PC-3 (cell line): Measurements from ENCODE around the gene EPHA10. TPM values are rescaled to one million over a fixed set of nuclear protein-coding genes. Genes with fewer than 3 reads are reported as not detected.
A peak's percentile ranks its signal among the peaks of the same experiment; 100 is the strongest.

Source experiments
- ATAC-seq: fragments of 200-7000 bp; cut with Tn5 transposase; 2 replicates; pipeline ENCODE4 v1.9.1; 2020; ENCODE audit warnings: mild to moderate bottlenecking, moderate library complexity
- BruUV-seq: library from RNA; stranded (reverse); fragments of 400-500 nt; replicated peaks from 2 replicates; lab custom pipeline; 2021; lab: Mats Ljungman, UMichigan
- CTCF ChIA-PET: fragments of 300-600 bp; sonication (Branson Sonifier 250); formaldehyde crosslinking; loops from one replicate; lab custom pipeline; 2022; ENCODE audit warnings: antibody characterized with exemption; lab: Charles Lee
- POLR2A ChIA-PET: fragments of 300-600 bp; sonication (Branson Sonifier 250); formaldehyde crosslinking; loops from one replicate; lab custom pipeline; 2022; ENCODE audit warnings: antibody characterized with exemption; ENCODE audit not compliant: unreplicated experiment; lab: Charles Lee
- DNase-seq: peaks from one replicate; pipeline ENCODE4 v3.0.0-alpha.2; 2015
- H2AFZ ChIP-seq: fragments of 300-600 bp; sonication (generic); 2 replicates; pipeline ENCODE4 v1.6.0; 2016; ENCODE audit warnings: antibody characterized with exemption, low read length
- H3F3A ChIP-seq: fragments of 300-600 bp; sonication (generic); one replicate; pipeline ENCODE4 v1.6.0; 2017; ENCODE audit warnings: antibody characterized with exemption, low read length, control low read depth, mild to moderate bottlenecking; ENCODE audit not compliant: unreplicated experiment
- H3K27ac ChIP-seq: fragments of 300-600 bp; sonication (generic); 2 replicates; pipeline ENCODE4 v1.5.1; 2016; ENCODE audit warnings: mild to moderate bottlenecking, low read length
- H3K27me3 ChIP-seq: fragments of 300-600 bp; sonication (generic); 2 replicates; pipeline ENCODE4 v1.6.1; 2016; ENCODE audit warnings: low read length, mixed read lengths
- H3K36me3 ChIP-seq: fragments of 300-600 bp; sonication (generic); 2 replicates; pipeline ENCODE4 v1.6.1; 2016; ENCODE audit warnings: low read depth, mixed run types, low read length, mixed read lengths
- H3K4me1 ChIP-seq: fragments of 300-600 bp; sonication (generic); 2 replicates; pipeline ENCODE4 v1.5.1; 2016; ENCODE audit warnings: low read length; ENCODE audit not compliant: insufficient read depth
- H3K4me2 ChIP-seq: fragments of 300-600 bp; sonication (generic); 2 replicates; pipeline ENCODE4 v1.6.0; 2016; ENCODE audit warnings: low read length
- H3K4me3 ChIP-seq: fragments of 300-600 bp; sonication (generic); 2 replicates; pipeline ENCODE4 v1.5.1; 2016; ENCODE audit warnings: mild to moderate bottlenecking, low read length, mixed read lengths
- H3K79me2 ChIP-seq: fragments of 300-600 bp; sonication (generic); 2 replicates; pipeline ENCODE4 v1.6.1; 2017; ENCODE audit warnings: low read length, mixed read lengths
- H3K9ac ChIP-seq: fragments of 300-600 bp; sonication (generic); 2 replicates; pipeline ENCODE4 v1.6.0; 2016; ENCODE audit warnings: mild to moderate bottlenecking, low read length
- H3K9me2 ChIP-seq: fragments of 300-600 bp; sonication (generic); replicated peaks from 2 replicates; pipeline ENCODE4 v1.6.1; 2016; ENCODE audit warnings: mixed run types, low read length, mixed read lengths
- H3K9me3 ChIP-seq: fragments of 300-600 bp; sonication (generic); 2 replicates; pipeline ENCODE4 v1.6.1; 2016; ENCODE audit warnings: low read length, mixed read lengths
- H4K20me1 ChIP-seq: fragments of 300-600 bp; sonication (generic); 2 replicates; pipeline ENCODE4 v1.6.1; 2016; ENCODE audit warnings: low read length, mixed read lengths
- CTCF ChIP-seq: fragments of 300-600 bp; sonication (generic); conservative IDR thresholded peaks from 2 replicates; pipeline ENCODE4 v1.5.1; 2017; ENCODE audit warnings: antibody characterized with exemption, low read depth, mild to moderate bottlenecking, low read length
- EZH2 ChIP-seq: fragments of 300-600 bp; sonication (generic); IDR thresholded peaks from one replicate; pipeline ENCODE4 v1.6.1; 2017; ENCODE audit warnings: antibody characterized with exemption, mild to moderate bottlenecking, low read length; ENCODE audit not compliant: unreplicated experiment
- EZH2phosphoT487 ChIP-seq: fragments of 300-600 bp; sonication (generic); IDR thresholded peaks from 2 replicates; pipeline ENCODE4 v1.6.1; 2018; ENCODE audit warnings: mild to moderate bottlenecking, antibody characterized with exemption, low read length, borderline replicate concordance
- intact Hi-C: fragments of 100-400 bp; cut with micrococcal nuclease; formaldehyde crosslinking; loops from 2 replicates; pipeline ENCODE4 v1.9.0; 2023
- total RNA-seq: library from RNA; depleted of rRNA; stranded (reverse); fragments of >200 nt; gene quantifications from 2 replicates; pipeline ENCODE4 v1.2.3, GENCODE V29; 2014

The EPHA10 gene
- total RNA-seq, 1 experiment from 2014 or later, result 3.5 TPM

GRCh38 chr1:37697737-37698136 lies 67.2 kb downstream of the EPHA10 start:
- TF ChIP-seq EZH2 (no peak), EZH2phosphoT487 (no peak), CTCF (no peak)
- H3K4me1 ChIP-seq, result peaks cover 10% of the 10 kb centered on the region; the same call in 1 of the 2 replicates
- H4K20me1 ChIP-seq, result 0 out of 2 replicates have a peak, but pooled peaks cover 3% of the 10 kb centered on the region
- H3K27me3 ChIP-seq, result no peaks in the 10 kb centered on the region
- ChIA-PET CTCF (no interaction called here), POLR2A (no interaction called here)
- H3K36me3 ChIP-seq, result peaks cover 71% of the 10 kb centered on the region
- H3K9me3 ChIP-seq, result no peaks in the 10 kb centered on the region
- H3K27ac ChIP-seq, result no peak overlapping the region
- no peak overlapping the region for H3K4me3 ChIP-seq
- no peak overlapping the region for H3K9ac ChIP-seq
- no peaks in the 10 kb centered on the region for H3F3A ChIP-seq
- no peaks in the 10 kb centered on the region for H3K9me2 ChIP-seq
- H2AFZ ChIP-seq, result no peak overlapping the region
- intact Hi-C loops, result no loop called here
- H3K4me2 ChIP-seq, result no peak overlapping the region
- H3K79me2 ChIP-seq, result peaks cover 49% of the 10 kb centered on the region
- ATAC-seq (no peak), DNase-seq (no peak)
- BruUV-seq, result no TSS peak

GRCh38 chr1:37697090-37697489 lies 67.8 kb downstream of the EPHA10 start:
- Histone ChIP-seq H3K4me1 (peaks cover 10% of the 10 kb centered on the region; the same call in 1 of the 2 replicates), H3K36me3 (peaks cover 67% of the 10 kb centered on the region), H3F3A (no peaks in the 10 kb centered on the region), H3K27ac (no peak overlapping the region), H3K9me3 (no peaks in the 10 kb centered on the region), H3K9me2 (no peaks in the 10 kb centered on the region), H3K9ac (no peak overlapping the region), H3K27me3 (no peaks in the 10 kb centered on the region), H4K20me1 (0 out of 2 replicates have a peak, but pooled peaks cover 3% of the 10 kb centered on the region), H3K4me2 (no peak overlapping the region), H3K4me3 (no peak overlapping the region), H2AFZ (no peak overlapping the region), H3K79me2 (peaks cover 54% of the 10 kb centered on the region)
- ChIA-PET CTCF (no interaction called here), POLR2A (no interaction called here)
- DNase-seq, result no peak
- no peak for ATAC-seq
- TF ChIP-seq EZH2phosphoT487, result no peak
- TF ChIP-seq EZH2, result no peak
- no peak for TF ChIP-seq CTCF
- intact Hi-C loops, result no loop called here
- no TSS peak for BruUV-seq

- peaks cover 38% of the 10 kb centered on the region for H3K36me3 ChIP-seq
- H3K9me2 ChIP-seq, result no peaks in the 10 kb centered on the region
- H4K20me1 ChIP-seq, result peaks cover 3% of the 10 kb centered on the region; the same call in 1 of the 2 replicates
- H3K27me3 ChIP-seq, result no peaks in the 10 kb centered on the region
- H2AFZ ChIP-seq, result peak overlapping the region; percentile 90
- TF ChIP-seq EZH2 (no peak), EZH2phosphoT487 (no peak), CTCF (no peak)
- no TSS peak for BruUV-seq
- peaks cover 89% of the 10 kb centered on the region for H3K79me2 ChIP-seq
- ChIA-PET POLR2A (no interaction called here), CTCF (no interaction called here)
- H3K9me3 ChIP-seq, result no peaks in the 10 kb centered on the region
- DNase-seq (no peak), ATAC-seq (no peak)
- H3K4me3 ChIP-seq, result peak overlapping the region; percentile 94
- peak overlapping the region; percentile 85 for H3K9ac ChIP-seq
- H3K27ac ChIP-seq, result peak overlapping the region; percentile 41
- H3F3A ChIP-seq, result no peaks in the 10 kb centered on the region
- peak overlapping the region; percentile 86 for H3K4me2 ChIP-seq
- H3K4me1 ChIP-seq, result peaks cover 20% of the 10 kb centered on the region; the same call in 1 of the 2 replicates
- intact Hi-C loops, result loop anchor here (1.0 to 5.0 kb wide), 7 partner anchors 49 to 221 kb away; partner anchors contain the start of genes GNL2, MTF1, SNIP1 and ZC3H12A
Measured at GRCh38 chr1:37692834-37693175, 72.1 kb downstream of the EPHA10 start.
